Prostate gland (tissue), 2 donors: ENCODE data around the gene ENOPH1.

Experiments used
- POLR2A ChIP-seq: fragments of 450-650 bp; IDR thresholded peaks from one replicate; pipeline ENCODE4 v1.6.1; 2016; ENCODE audit warnings: antibody characterized with exemption, mild to moderate bottlenecking
- POLR2AphosphoS5 ChIP-seq: sonication (generic); formaldehyde crosslinking; IDR thresholded peaks from one replicate; pipeline ENCODE4 v1.6.1; 2017; ENCODE audit warnings: antibody characterized with exemption
- TF ChIP-seq, protein P1 (sequence below), 4 experiments: fragments of 200-600 bp in 2 of 4; fragments of 450-650 bp in 2 of 4; sonication (generic) in 2 of 4; IDR thresholded peaks; 1 replicate in 3 of 4; 2 replicates in 1 of 4; pipeline ENCODE4 v1.5.1; 2016 to 2019; ENCODE audit warnings: antibody characterized with exemption in 4 of 4, mild to moderate bottlenecking in 2 of 4, moderate library complexity in 2 of 4

DNA sequence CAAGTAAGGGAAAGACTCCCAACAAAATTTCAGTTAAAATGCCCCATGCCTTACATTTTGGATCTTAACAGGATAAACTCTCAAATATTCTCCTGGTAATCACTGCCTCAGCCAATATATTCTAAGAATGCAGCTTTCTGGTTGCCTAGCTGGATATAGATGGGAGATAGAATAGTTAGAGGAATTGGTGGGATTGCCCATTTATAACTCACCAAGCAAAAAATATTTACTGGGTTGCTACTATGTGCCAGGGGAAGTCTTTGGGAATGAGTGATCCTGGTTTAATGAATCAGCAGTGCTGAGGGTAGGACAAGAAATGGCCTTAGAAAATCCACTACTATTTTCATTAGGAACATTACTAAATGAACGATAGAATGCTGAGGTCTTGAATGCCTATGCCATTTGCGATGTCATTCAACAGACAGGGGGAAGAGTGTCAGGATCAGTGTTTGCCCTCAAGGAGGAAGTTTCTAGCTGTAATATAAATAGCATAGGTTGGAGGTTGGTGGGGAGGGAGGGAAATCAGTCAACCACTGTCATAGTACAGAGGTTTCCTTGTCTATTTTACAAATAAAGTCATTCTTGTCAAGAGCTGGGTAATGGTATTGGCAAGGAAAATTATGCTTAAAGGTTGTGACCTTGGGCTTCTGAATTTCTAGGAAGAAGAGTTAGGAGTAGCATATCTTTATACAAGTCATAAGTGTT is 63.5 kb downstream of the ENOPH1 start:
- TF ChIP-seq, protein P1, sequence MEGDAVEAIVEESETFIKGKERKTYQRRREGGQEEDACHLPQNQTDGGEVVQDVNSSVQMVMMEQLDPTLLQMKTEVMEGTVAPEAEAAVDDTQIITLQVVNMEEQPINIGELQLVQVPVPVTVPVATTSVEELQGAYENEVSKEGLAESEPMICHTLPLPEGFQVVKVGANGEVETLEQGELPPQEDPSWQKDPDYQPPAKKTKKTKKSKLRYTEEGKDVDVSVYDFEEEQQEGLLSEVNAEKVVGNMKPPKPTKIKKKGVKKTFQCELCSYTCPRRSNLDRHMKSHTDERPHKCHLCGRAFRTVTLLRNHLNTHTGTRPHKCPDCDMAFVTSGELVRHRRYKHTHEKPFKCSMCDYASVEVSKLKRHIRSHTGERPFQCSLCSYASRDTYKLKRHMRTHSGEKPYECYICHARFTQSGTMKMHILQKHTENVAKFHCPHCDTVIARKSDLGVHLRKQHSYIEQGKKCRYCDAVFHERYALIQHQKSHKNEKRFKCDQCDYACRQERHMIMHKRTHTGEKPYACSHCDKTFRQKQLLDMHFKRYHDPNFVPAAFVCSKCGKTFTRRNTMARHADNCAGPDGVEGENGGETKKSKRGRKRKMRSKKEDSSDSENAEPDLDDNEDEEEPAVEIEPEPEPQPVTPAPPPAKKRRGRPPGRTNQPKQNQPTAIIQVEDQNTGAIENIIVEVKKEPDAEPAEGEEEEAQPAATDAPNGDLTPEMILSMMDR (IDR thresholded peaks at IDR 0.05): no peak
- no peak for TF ChIP-seq POLR2AphosphoS5
- no peak for TF ChIP-seq POLR2A
